ENCODE data around the gene ASPA.
"Not testable (repeated sequence)": the region's sequence is repeated elsewhere in the genome, so short reads cannot be mapped to it uniquely, and the experiment has no call there.

Gene ASPA

DNA sequence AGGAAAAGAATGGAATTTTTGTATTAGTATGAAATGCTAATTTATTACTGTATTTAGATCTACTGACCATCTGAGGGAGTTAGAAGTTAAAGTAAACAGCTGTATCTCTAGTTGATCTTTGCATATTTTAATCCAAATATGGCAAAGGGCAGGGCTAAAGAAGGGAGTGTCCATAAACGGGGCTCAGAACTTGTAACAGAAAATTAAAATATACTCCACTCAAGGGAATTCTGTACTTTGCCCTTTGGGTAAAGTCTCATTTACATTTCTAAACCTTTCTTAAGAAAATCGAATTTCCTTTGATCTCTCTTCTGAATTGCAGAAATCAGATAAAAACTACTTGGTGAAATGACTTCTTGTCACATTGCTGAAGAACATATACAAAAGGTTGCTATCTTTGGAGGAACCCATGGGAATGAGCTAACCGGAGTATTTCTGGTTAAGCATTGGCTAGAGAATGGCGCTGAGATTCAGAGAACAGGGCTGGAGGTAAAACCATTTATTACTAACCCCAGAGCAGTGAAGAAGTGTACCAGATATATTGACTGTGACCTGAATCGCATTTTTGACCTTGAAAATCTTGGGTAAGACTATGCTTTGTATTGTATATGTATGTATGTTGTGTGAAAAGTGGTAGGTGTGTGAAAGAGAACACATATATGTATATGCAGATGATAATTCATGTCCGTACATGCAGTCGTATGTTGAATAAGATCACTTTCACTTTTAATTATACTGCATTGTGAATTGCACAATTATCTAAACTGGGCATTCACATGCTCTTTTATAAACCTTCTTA lies at the start of gene ASPA:
TSS of gene ASPA (plus strand) at position 186 of the 799 bp plus-strand sequence. CDS start at position 349, 163 bp downstream.
- FAIRE-seq (no peak), DNase-seq (ENCODE audit: low spot score) (no peak)

GRCh38 chr17:3433215-3433614 lies 42.6 kb upstream of the ASPA start:
- not testable (repeated sequence) for DNase-seq (ENCODE audit: low spot score); FAIRE-seq

DNA sequence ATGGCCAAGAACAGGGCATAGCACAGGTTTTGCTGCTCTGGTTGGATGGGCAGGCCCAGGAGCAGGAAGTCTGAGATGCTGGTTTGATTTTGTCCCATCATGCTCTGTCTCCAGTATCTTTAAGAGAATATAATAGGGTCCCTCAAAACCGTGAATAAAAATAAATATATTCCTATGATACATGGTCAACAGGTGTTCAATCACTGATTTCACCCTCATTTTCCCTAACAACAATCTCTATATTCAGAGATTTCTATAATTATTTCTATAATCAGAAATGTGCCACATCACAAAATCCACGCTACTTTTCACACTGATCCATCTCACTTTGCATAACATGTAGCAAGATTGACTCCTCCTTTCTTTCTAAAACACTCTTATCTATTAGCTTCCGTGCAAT lies 42.1 kb upstream of the ASPA start, which contains the start of gene OR1E2:
TSS of gene OR1E2 (minus strand) at position 101 of the 400 bp plus-strand sequence. CDS start at position 101, 0 bp downstream.
- DNase-seq (ENCODE audit: low spot score) (no peak), FAIRE-seq (no peak)

GRCh38 chr17:3438368-3438767 lies 37.4 kb upstream of the ASPA start:
- no peak for DNase-seq (ENCODE audit: low spot score)
- no peak for FAIRE-seq

DNA sequence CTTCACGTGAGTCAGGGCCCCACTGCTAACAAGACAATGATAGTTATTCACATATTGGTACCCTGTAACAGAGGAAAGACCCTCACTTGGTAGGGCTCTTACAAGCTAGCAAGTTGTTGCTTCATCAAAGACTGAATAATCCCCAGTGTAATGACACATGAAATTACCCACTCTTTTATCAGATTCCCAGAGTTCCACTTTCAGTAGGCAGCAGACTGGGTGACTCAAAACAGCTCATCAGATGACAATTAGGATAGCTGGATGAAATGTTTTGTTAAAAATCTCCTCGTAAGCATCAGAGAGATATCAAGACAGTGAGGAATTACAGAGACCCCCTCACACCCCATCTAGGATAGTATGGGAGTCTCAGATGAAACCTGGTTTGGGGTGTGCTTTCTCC lies 35.3 kb upstream of the ASPA start:
- no peak for FAIRE-seq
- no peak for DNase-seq (ENCODE audit: low spot score)

DNA sequence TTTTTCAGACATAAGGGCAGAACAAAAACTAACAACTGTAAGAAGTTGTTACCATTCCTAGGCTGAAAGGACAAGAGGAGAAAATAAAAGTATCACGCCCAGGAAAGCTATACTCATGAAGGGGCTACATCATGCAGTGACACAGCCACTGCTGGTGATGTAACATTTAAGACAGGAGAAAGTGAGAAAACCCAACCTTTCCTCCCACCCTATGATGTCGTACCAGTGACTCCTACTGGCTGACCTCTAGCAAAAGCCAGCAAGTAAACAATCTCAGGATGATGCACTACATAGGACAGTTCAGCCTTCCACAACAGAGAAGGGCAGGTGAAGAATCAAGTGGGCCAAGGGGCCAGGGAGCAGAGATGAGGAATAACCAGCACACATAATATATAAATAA lies 28.2 kb upstream of the ASPA start:
- FAIRE-seq (no peak), DNase-seq (ENCODE audit: low spot score) (no peak)

- DNase-seq (ENCODE audit: low spot score) (no peak), FAIRE-seq (no peak)
These were observed 27.6 kb upstream of the ASPA start for GRCh38 chr17:3448059-3448665.

GRCh38 chr17:3466355-3466754 lies 9.4 kb upstream of the ASPA start:
- not testable (repeated sequence) for DNase-seq (ENCODE audit: low spot score)

GRCh38 chr17:3469529-3469928 lies 6.3 kb upstream of the ASPA start:
- no peak for FAIRE-seq
- no peak for DNase-seq (ENCODE audit: low spot score)

More at GRCh38 chr17:3466355-3466754, 9.4 kb upstream of the ASPA start:
- not testable (repeated sequence) for FAIRE-seq

DNA sequence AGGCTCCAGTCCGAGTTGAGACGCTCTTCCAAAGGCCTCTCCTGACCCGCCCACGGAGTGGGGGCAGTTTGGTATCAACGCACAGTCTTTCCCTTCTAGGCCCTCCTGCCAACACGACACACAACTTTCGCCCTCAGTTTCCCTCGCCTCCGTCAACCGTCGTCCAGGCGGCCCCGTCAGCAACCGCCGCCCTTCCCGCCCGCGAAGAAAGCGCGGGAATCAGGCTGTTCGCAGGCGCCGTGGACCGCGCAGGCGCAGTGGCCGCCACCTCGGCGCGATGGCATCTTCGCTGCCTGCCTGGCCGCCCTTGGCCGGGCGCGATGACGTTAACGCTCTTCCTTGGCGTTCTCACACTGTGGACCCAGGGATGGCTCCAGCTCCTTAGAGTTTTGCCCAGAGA lies 4.2 kb upstream of the ASPA start, which contains the start of gene SPATA22:
TSS of gene SPATA22 (minus strand) at position 221 of the 400 bp plus-strand sequence. CDS start 2,494 bp downstream, outside the sequence.
- no peak for FAIRE-seq

DNA sequence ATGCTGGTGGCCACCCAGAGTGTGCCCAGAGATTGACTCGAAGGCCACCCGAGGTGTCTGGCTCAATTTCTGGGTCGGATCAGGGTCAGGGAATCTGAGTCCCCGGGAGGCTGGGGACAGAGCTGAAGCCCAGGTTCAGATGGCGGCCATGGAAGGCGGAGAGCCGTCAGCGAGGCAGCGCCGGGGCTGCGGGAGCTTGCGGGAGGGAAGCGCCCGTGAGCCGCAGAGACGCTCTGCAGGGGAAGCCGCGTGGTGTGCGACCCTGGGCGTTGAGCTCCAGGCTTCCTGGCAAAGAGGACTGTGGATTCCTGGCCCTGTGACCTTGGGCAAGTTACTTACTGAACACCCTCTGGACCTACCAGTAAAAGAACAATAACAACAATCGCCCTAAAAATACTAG lies 3.7 kb upstream of the ASPA start:
- DNase-seq (ENCODE audit: low spot score) (no peak), FAIRE-seq (no peak)

More for the DNA sequence above, 4.2 kb upstream of the ASPA start, which contains the start of gene SPATA22:
- no peak for DNase-seq (ENCODE audit: low spot score)

- DNase-seq (ENCODE audit: low spot score): no peak
- no peak for FAIRE-seq
These were observed 1.6 kb upstream of the ASPA start for GRCh38 chr17:3474212-3474611.

GRCh38 chr17:3475251-3475685 lies 529 bp upstream of the ASPA start:
- DNase-seq (ENCODE audit: low spot score) (no peak), FAIRE-seq (no peak)

DNA sequence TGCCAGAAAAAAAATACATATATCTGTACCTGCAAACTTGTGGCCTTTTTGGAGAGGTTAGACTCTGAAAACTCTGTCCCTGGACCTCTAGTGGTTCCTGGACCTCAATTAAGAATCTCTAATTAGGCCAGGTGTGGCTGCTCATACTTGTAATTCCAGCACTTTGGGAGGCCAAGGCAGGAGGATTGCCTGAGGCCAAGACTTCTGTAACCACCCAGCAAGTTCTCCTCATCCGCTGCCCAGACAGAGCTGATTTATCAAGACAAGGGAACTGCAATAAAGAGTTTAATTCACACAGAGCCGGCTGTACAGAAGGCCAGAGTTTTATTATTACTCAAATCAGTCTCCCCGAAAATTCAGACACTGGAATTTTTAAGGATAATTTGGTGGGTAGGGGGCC lies 4.2 kb downstream of the ASPA start:
- no peak for FAIRE-seq
- no peak for DNase-seq (ENCODE audit: low spot score)

DNA sequence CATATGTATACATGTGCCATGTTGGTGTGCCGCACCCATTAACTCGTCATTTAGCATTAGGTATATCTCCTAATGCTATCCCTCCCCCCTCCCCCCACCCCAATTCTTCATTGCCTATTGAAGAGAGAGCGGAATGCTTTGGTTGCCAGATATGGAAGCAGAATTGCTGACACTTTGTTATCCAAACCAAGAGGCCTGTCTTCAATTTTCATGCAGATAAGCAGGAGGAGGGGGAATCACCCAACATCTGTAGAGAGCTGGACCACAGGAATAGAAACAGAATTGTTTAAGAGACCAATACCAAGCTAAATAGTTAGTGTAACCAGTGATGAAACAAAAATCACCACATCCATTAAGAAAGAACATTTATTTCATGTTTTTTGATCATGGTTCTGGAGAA lies 7.1 kb downstream of the ASPA start:
- FAIRE-seq: no peak
- no peak for DNase-seq (ENCODE audit: low spot score)

GRCh38 chr17:3485481-3486068 lies 9.8 kb downstream of the ASPA start:
- DNase-seq (ENCODE audit: low spot score) (no peak), FAIRE-seq (no peak)

- DNase-seq (ENCODE audit: low spot score): no peak
- FAIRE-seq: no peak
These were observed 21.3 kb downstream of the ASPA start for GRCh38 chr17:3497101-3497500.

GRCh38 chr17:3501344-3501743 lies 25.5 kb downstream of the ASPA start:
- FAIRE-seq (no peak), DNase-seq (ENCODE audit: low spot score) (no peak)

DNA sequence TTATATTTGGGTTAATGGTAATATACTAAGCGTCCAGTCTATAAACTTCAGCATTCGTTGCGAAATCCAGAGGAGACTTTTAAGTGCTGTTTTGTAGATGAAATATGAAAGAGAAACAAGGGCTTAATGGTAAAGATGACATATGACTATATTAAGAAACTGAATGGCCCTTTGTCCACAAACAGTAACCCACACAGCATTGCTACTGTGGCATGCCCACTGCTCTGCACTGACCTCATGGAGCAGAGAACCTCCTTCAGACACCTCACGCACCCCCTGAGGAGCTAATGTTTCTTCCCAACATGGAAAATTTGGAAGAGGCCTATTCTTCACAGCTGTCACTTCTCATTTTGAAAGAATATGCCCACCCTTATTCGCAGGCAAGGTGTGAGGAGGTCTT lies 26.7 kb downstream of the ASPA start:
- DNase-seq (ENCODE audit: low spot score) (no peak), FAIRE-seq (no peak)

- DNase-seq (ENCODE audit: low spot score) (no peak), FAIRE-seq (no peak)
These were observed 27.5 kb downstream of the ASPA start for GRCh38 chr17:3503285-3503684.

- no peak for FAIRE-seq
These were observed 29.2 kb downstream of the ASPA start for GRCh38 chr17:3505008-3505407.

DNA sequence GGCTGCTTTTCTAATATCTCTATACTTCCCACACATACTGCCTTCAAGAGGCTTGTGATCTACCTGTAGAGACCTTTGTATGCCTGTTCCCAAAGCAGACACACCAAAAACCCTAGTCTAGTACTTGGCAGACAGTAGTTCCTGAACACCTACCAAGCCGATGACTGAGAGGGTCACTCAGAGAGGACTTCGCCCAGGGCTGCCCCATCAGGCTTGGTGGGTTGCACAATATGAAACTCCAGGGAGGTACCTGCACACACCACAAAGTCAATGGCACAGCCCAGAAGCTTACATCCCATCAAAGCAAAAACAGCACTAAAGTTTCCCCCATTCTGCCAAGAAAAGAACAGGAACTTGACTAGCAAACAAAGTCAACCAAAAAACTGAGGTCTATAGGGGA lies 30.3 kb downstream of the ASPA start:
- DNase-seq (ENCODE audit: low spot score): no peak
- no peak for FAIRE-seq

More at GRCh38 chr17:3505008-3505407, 29.2 kb downstream of the ASPA start:
- DNase-seq (ENCODE audit: low spot score): no peak

Data from RCC 7860 (cell line).